Esophagus (tissue), 2 donors: ENCODE results near the gene SMG9. TPM values are rescaled to one million over a fixed set of nuclear protein-coding genes. Genes with fewer than 3 reads are reported as not detected.

Experiments used
- H3K27ac ChIP-seq, 2 donors: one replicate each; pipeline ENCODE4 v1.5.1; 2013; ENCODE audit warnings: low read depth in 2 of 2, mild to moderate bottlenecking in 2 of 2, inconsistent platforms in 1 of 2, low read length in 1 of 2, moderate library complexity in 1 of 2
- H3K27me3 ChIP-seq, 2 donors: one replicate each; pipeline ENCODE4 v1.6.1; 2013; ENCODE audit warnings: low read length in 2 of 2, control low read depth in 1 of 2, mild to moderate bottlenecking in 1 of 2; ENCODE audit not compliant: insufficient read depth in 2 of 2, control insufficient read depth in 1 of 2
- H3K36me3 ChIP-seq, 2 donors: one replicate each; pipeline ENCODE4 v1.6.1; 2013; ENCODE audit warnings: low read length in 1 of 2; ENCODE audit not compliant: control insufficient read depth in 2 of 2, insufficient read depth in 2 of 2
- H3K4me1 ChIP-seq, 2 donors: one replicate each; pipeline ENCODE4 v1.6.1; 2013; ENCODE audit warnings: low read length in 1 of 2; ENCODE audit not compliant: control insufficient read depth in 2 of 2, insufficient read depth in 2 of 2
- H3K4me3 ChIP-seq, 2 donors: one replicate each; pipeline ENCODE4 v1.5.1; 2013; ENCODE audit warnings: low read length in 2 of 2, mild to moderate bottlenecking in 2 of 2, low read depth in 1 of 2, moderate library complexity in 1 of 2
- H3K9me3 ChIP-seq, 2 donors: one replicate each; pipeline ENCODE4 v1.6.1; 2013; ENCODE audit warnings: mild to moderate bottlenecking in 2 of 2, low read depth in 1 of 2, low read length in 1 of 2, moderate library complexity in 1 of 2; ENCODE audit not compliant: control insufficient read depth in 2 of 2, insufficient read depth in 1 of 2
- WGBS, 2 donors: extraction: QIAGEN DNeasy Blood & Tissue Kit; methylation state at CpG; one replicate each; pipeline ENCODE4 v1.1.7; 2013; 5-methylcytosine and 5-hydroxymethylcytosine counted together
- polyA plus RNA-seq, 2 donors: library from polyadenylated mRNA; stranded (reverse); fragments of 200-250 nt; gene quantifications; one replicate each; pipeline ENCODE4 v1.2.3, GENCODE V29; 2013
- donor health status: healthy with polysubstance abuse.
- donor health status: Bipolar disorder and iron deficiency.

SMG9 gene
- polyA plus RNA-seq, 2 donors = 15.8 to 23.2 TPM

DNA sequence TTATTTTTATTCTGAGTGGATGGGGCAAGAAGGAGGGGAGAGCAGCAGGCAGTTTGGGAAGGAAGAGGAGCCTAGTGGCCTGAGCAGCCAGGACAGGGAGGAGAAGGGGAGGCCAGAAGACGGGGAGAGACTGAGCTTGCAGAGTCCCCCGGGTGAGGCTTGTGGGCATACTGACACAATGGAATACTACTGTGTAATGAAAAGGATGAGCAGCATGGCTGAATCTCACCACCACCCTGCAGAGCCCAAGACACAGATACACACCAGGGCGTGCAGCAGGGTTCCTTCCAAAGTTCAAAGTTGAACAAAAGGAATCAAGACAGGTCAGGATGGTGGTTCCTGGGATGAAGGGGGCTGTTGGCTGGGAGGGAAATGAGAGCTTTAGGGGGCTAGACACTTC, 8.1 kb upstream of the SMG9 start:
- Histone ChIP-seq H3K4me1 (peaks cover 0 to 9% of the 10 kb centered on the region in 2 donors), H3K36me3 (no peaks in the 10 kb centered on the region), H3K9me3 (no peaks in the 10 kb centered on the region), H3K4me3 (no peak overlapping the region), H3K27me3 (no peaks in the 10 kb centered on the region), H3K27ac (no peak overlapping the region)
- WGBS, 2 donors = 91 to 94% methylated on average over 3 of the region's 3 CpGs

GRCh38 chr19:43760941-43761340, 6.2 kb upstream of the SMG9 start:
- H3K36me3 ChIP-seq = no peaks in the 10 kb centered on the region
- H3K27ac ChIP-seq = peak overlapping the region in 1 of 2 donors; percentile 40
- no peak overlapping the region for H3K4me3 ChIP-seq
- H3K27me3 ChIP-seq = no peaks in the 10 kb centered on the region
- WGBS, 2 donors = 90 to 93% methylated on average over 4 of the region's 4 CpGs
- no peaks in the 10 kb centered on the region for H3K9me3 ChIP-seq
- H3K4me1 ChIP-seq = peaks cover 0 to 9% of the 10 kb centered on the region in 2 donors

DNA sequence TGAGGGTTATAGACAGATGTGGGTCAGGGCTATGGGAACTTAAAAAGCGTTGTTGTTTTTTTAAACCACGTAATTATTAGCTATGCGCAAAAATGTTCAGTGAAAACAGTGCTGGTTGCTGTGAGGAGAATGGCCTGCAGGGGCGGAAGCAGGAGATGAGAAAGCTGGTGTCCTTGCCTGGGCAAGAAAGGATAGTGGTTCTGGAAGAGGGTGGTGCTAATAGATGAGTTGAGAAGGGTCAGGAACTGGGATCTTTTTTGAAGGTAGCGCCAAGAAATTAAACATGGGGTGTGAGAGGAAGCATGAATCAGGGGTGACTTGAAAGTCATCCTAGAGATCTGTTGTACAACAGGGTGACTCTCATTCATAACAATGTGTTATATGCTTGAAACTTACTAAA, 4.8 kb upstream of the SMG9 start:
- no peaks in the 10 kb centered on the region for H3K9me3 ChIP-seq
- H3K4me1 ChIP-seq = peaks cover 0 to 5% of the 10 kb centered on the region in 2 donors
- no peak overlapping the region for H3K4me3 ChIP-seq
- peak overlapping the region; percentile 76 to 87 for H3K27ac ChIP-seq
- H3K27me3 ChIP-seq = no peaks in the 10 kb centered on the region
- 35 to 55% methylated on average over 5 of the region's 5 CpGs for WGBS, 2 donors
- no peaks in the 10 kb centered on the region for H3K36me3 ChIP-seq

- Histone ChIP-seq H3K27me3 (no peaks in the 10 kb centered on the region), H3K4me3 (peak overlapping the region; percentile 59 to 66), H3K4me1 (no peaks in the 10 kb centered on the region), H3K27ac (peak overlapping the region; percentile 97 to 100), H3K9me3 (no peaks in the 10 kb centered on the region), H3K36me3 (no peaks in the 10 kb centered on the region)
- WGBS, 2 donors = 0 to 1% methylated on average over 28 of the region's 28 CpGs
Measured at GRCh38 chr19:43755256-43755801, 567 bp upstream of the SMG9 start.

GRCh38 chr19:43754253-43754502, 584 bp downstream of the SMG9 start:
- 0% methylated on average over 11 of the region's 11 CpGs for WGBS, 2 donors
- peaks cover 0 to 3% of the 10 kb centered on the region in 2 donors for H3K36me3 ChIP-seq
- H3K27ac ChIP-seq = peak overlapping the region; percentile 97 to 100
- H3K27me3 ChIP-seq = no peaks in the 10 kb centered on the region
- H3K4me1 ChIP-seq = peaks cover 0 to 2% of the 10 kb centered on the region in 2 donors
- no peaks in the 10 kb centered on the region for H3K9me3 ChIP-seq
- peak overlapping the region; percentile 59 to 66 for H3K4me3 ChIP-seq

DNA sequence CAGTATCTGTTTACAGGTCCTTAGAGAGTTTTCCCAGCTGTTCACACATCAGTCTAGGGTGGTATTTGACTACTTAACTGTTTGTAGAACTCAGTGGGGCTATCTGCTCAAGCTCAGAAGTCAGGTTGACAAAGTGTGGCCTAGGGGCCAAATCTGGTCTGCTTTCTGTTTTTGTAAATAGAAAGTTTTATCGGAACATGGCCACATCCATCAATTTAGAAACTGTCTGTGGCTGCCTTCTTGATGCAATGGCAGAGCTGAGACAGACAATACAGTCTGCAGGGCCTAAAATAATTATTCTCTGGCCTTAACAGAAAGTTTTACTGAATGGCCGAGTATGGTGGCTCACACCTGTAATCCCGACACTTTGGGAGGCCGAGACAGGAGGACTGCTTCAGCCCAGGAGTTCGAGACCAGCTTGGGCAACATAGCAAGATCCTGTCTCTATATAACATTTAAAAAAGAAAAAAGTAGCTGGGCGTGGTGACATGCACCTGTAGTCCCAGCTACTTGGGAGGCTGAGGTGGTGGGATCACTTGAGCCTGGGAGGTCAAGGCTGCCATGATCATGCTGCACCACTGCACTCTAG, 2.4 kb downstream of the SMG9 start:
- WGBS, 2 donors = 89 to 91% methylated on average over 6 of the region's 6 CpGs
- Histone ChIP-seq H3K9me3 (no peaks in the 10 kb centered on the region), H3K36me3 (peaks cover 4 to 9% of the 10 kb centered on the region in 2 donors), H3K27me3 (no peaks in the 10 kb centered on the region), H3K4me1 (peaks cover 0 to 2% of the 10 kb centered on the region in 2 donors), H3K4me3 (no peak overlapping the region), H3K27ac (no peak overlapping the region)

GRCh38 chr19:43751466-43752220, 3.1 kb downstream of the SMG9 start:
- H3K27ac ChIP-seq = peak overlapping the region in 1 of 2 donors; percentile 36
- no peaks in the 10 kb centered on the region for H3K9me3 ChIP-seq
- WGBS, 2 donors = 82 to 87% methylated on average over 4 of the region's 4 CpGs
- no peaks in the 10 kb centered on the region for H3K27me3 ChIP-seq
- H3K36me3 ChIP-seq = peaks cover 7 to 17% of the 10 kb centered on the region in 2 donors
- no peak overlapping the region for H3K4me3 ChIP-seq
- H3K4me1 ChIP-seq = peaks cover 0 to 2% of the 10 kb centered on the region in 2 donors

- H3K9me3 ChIP-seq = no peaks in the 10 kb centered on the region
- H3K36me3 ChIP-seq = peaks cover 9 to 17% of the 10 kb centered on the region in 2 donors
- 97 to 100% methylated on average over 1 of the region's 1 CpG for WGBS, 2 donors
- H3K4me3 ChIP-seq = no peak overlapping the region
- H3K4me1 ChIP-seq = peaks cover 0 to 2% of the 10 kb centered on the region in 2 donors
- no peak overlapping the region for H3K27ac ChIP-seq
- no peaks in the 10 kb centered on the region for H3K27me3 ChIP-seq
Measured at GRCh38 chr19:43749898-43750297, 4.9 kb downstream of the SMG9 start.

DNA sequence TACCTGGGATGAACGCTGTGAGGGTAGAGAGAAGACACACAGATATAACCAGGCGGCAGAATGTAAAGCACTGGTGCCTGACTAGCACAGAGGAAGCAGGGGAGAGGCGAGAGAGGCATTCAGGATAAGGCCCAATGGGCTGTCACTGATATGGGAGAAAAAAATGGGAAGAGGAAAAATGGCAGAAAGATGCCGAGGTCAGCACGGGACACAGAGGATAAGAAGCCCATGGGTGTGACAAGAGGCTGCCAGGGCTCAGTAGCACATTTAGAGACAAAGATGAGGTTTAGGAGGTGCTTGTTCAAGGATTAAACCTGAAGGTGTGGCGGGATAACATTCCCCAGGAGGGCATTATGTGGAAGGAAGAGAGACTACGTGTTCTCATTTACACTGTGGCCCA, 5.6 kb downstream of the SMG9 start:
- no peak overlapping the region for H3K27ac ChIP-seq
- peaks cover 0 to 2% of the 10 kb centered on the region in 2 donors for H3K4me1 ChIP-seq
- no peaks in the 10 kb centered on the region for H3K9me3 ChIP-seq
- H3K27me3 ChIP-seq = no peaks in the 10 kb centered on the region
- 64 to 72% methylated on average over 7 of the region's 7 CpGs for WGBS, 2 donors
- peaks cover 9 to 19% of the 10 kb centered on the region in 2 donors for H3K36me3 ChIP-seq
- H3K4me3 ChIP-seq = no peak overlapping the region
